K562 (cell line): ENCODE data around the gene YAF2. TPM values are rescaled to one million over a fixed set of nuclear protein-coding genes. Genes with fewer than 3 reads are reported as not detected.

Source experiments
- ATAC-seq: fragments of 200-7000 bp; cut with Tn5 transposase; 3 replicates; pipeline ENCODE4 v1.9.1; 2020; ENCODE audit warnings: moderate library complexity
- BruUV-seq: library from RNA; stranded (reverse); fragments of 400-500 nt; replicated peaks from 2 replicates; lab custom pipeline; 2021; lab: Mats Ljungman, UMichigan
- CTCF ChIA-PET: fragments of 300-600 bp; formaldehyde crosslinking; extraction: SDS; loops from one replicate; lab custom pipeline; 2021; ENCODE audit warnings: low intra/inter-chr PET ratio; lab: Yijun Ruan, JAX
- POLR2A ChIA-PET: fragments of 300-600, 350-650 bp; sonication (Branson Sonifier 250); formaldehyde crosslinking; extraction: SDS; loops from one replicate; lab custom pipeline; 2021; ENCODE audit warnings: antibody characterized with exemption, inconsistent platforms; lab: Yijun Ruan, JAX
- DNase-seq, 4 experiments: peaks; one replicate each; pipeline versions ENCODE4 v3.0.0 to v3.0.0-alpha.2; 2011 to 2018; ENCODE audit warnings: low spot score in 3 of 4, mixed read lengths in 3 of 4; ENCODE audit errors: extremely low read depth in 1 of 4
- FAIRE-seq: peaks from 2 replicates; lab custom pipeline; 2011; peaks lifted over from hg19 to GRCh38; lab: Jason Lieb, UNC
- H2AFZ ChIP-seq: 2 replicates; pipeline ENCODE4 v1.6.0; 2011; ENCODE audit warnings: low read depth, low read length, control low read depth, inconsistent platforms
- H3K27ac ChIP-seq: fragments of 200-600 bp; 3 replicates; pipeline ENCODE4 v1.8.0; 2011; ENCODE audit warnings: low read depth, mild to moderate bottlenecking, control low read depth, inconsistent platforms, low read length, moderate library complexity, mixed read lengths; ENCODE audit errors: extremely low read depth
- H3K27me3 ChIP-seq, 2 experiments: fragments of 300-600 bp in 1 of 2; 2 replicates in 1 of 2; 3 replicates in 1 of 2; pipeline versions ENCODE4 v1.6.0 to v1.8.0; 2011; ENCODE audit warnings: inconsistent platforms in 2 of 2, low read length in 2 of 2, mild to moderate bottlenecking in 1 of 2, mixed read lengths in 1 of 2, moderate library complexity in 1 of 2; ENCODE audit not compliant: control insufficient read depth in 2 of 2, insufficient read depth in 2 of 2
- H3K36me3 ChIP-seq: fragments of 300-600 bp; 3 replicates; pipeline ENCODE4 v1.8.0; 2011; ENCODE audit warnings: mild to moderate bottlenecking, low read length, inconsistent platforms; ENCODE audit not compliant: control insufficient read depth, insufficient read depth
- H3K4me1 ChIP-seq, 2 experiments: fragments of 200-600 bp in 1 of 2; replicated peaks in 1 of 2; 2 replicates in 1 of 2; 3 replicates in 1 of 2; pipeline versions ENCODE4 v1.5.1 to v1.8.0; 2011; ENCODE audit warnings: inconsistent platforms in 2 of 2, low read length in 2 of 2, mild to moderate bottlenecking in 1 of 2, mixed read lengths in 1 of 2, moderate library complexity in 1 of 2; ENCODE audit not compliant: control insufficient read depth in 2 of 2, insufficient read depth in 2 of 2
- H3K4me2 ChIP-seq: 2 replicates; pipeline ENCODE4 v1.6.1; 2011; ENCODE audit warnings: low read length, control low read depth, inconsistent platforms, mixed read lengths; ENCODE audit not compliant: insufficient read depth
- H3K4me3 ChIP-seq: fragments of 200-600 bp; sonication (generic), shearing (Covaris generic); 2 replicates; pipeline ENCODE4 v1.5.1; 2016; ENCODE audit warnings: control low read depth, inconsistent platforms
- H3K79me2 ChIP-seq: fragments of 200-600 bp; 3 replicates; pipeline ENCODE4 v1.8.0; 2011; ENCODE audit warnings: low read length, inconsistent platforms; ENCODE audit not compliant: control insufficient read depth, insufficient read depth
- H3K9ac ChIP-seq, 2 experiments: 2 replicates each; pipeline versions ENCODE4 v1.6.0 to v1.6.1; 2011; ENCODE audit warnings: low read depth in 2 of 2, low read length in 2 of 2, control low read depth in 1 of 2, inconsistent platforms in 1 of 2, mild to moderate bottlenecking in 1 of 2, mixed read lengths in 1 of 2; ENCODE audit not compliant: insufficient read depth in 1 of 2
- H3K9me1 ChIP-seq: one replicate; pipeline ENCODE4 v1.6.0; 2011; ENCODE audit warnings: inconsistent platforms, mild to moderate bottlenecking, low read length, moderate library complexity; ENCODE audit not compliant: control insufficient read depth, insufficient read depth
- H3K9me3 ChIP-seq: replicated peaks from 2 replicates; pipeline ENCODE4 v1.5.1; 2011; ENCODE audit warnings: low read depth, low read length, inconsistent platforms; ENCODE audit not compliant: control insufficient read depth, insufficient read depth
- H4K20me1 ChIP-seq: replicated peaks from 2 replicates; pipeline ENCODE4 v1.6.1; 2011; ENCODE audit warnings: low read length, inconsistent platforms, mixed read lengths; ENCODE audit not compliant: control insufficient read depth, insufficient read depth
- ATF3 ChIP-seq, 2 experiments: fragments of 450-650 bp in 1 of 2; sonication (generic) in 1 of 2; formaldehyde crosslinking in 1 of 2; IDR thresholded peaks in 1 of 2; conservative IDR thresholded peaks in 1 of 2; 2 replicates each; pipeline versions ENCODE4 v1.6.1 to v1.8.1; 2016 to 2023; ENCODE audit warnings: mild to moderate bottlenecking in 2 of 2, moderate library complexity in 2 of 2, inconsistent platforms in 1 of 2, missing genetic modification reagents in 1 of 2
- CEBPB ChIP-seq: fragments of 450-650 bp; IDR thresholded peaks from 2 replicates; pipeline ENCODE4 v1.6.1; 2016; ENCODE audit warnings: missing genetic modification characterization, missing compliant biosample characterization
- CEBPG ChIP-seq, 3 experiments: fragments of 200-800 bp in 1 of 3; sonication (Bioruptor generic) in 1 of 3; sonication (generic) in 1 of 3; formaldehyde crosslinking in 1 of 3; IDR thresholded peaks in 2 of 3; conservative IDR thresholded peaks in 1 of 3; 2 replicates each; pipeline versions ENCODE4 v1.6.1 to v1.8.0; 2016 to 2022; ENCODE audit warnings: missing compliant biosample characterization in 2 of 3, missing genetic modification characterization in 2 of 3, mild to moderate bottlenecking in 1 of 3, missing genetic modification reagents in 1 of 3
- FOSL1 ChIP-seq: fragments of 200-800 bp; sonication (Bioruptor generic); conservative IDR thresholded peaks from 2 replicates; pipeline ENCODE4 v1.6.1; 2016; ENCODE audit warnings: missing genetic modification characterization, missing compliant biosample characterization
- MAX ChIP-seq: sonication (generic); formaldehyde crosslinking; IDR thresholded peaks from 2 replicates; pipeline ENCODE4 v1.9.0; 2022; ENCODE audit warnings: mild to moderate bottlenecking, missing genetic modification reagents
- MYNN ChIP-seq, 2 experiments: sonication (generic); formaldehyde crosslinking in 1 of 2; IDR thresholded peaks; 2 replicates each; pipeline versions ENCODE4 v1.5.0 to v1.6.1; 2016 to 2020; ENCODE audit warnings: antibody characterized with exemption in 1 of 2, missing genetic modification reagents in 1 of 2
- RUNX1 ChIP-seq: sonication (generic); IDR thresholded peaks from 2 replicates; pipeline ENCODE4 v1.6.1; 2016; ENCODE audit warnings: antibody characterized with exemption, low read depth
- SMAD2 ChIP-seq: fragments of 150-350 bp; IDR thresholded peaks from 2 replicates; pipeline ENCODE4 v1.6.1; 2014; ENCODE audit warnings: low read depth, mild to moderate bottlenecking, low read length
- STAT5A ChIP-seq: IDR thresholded peaks from 2 replicates; pipeline ENCODE4 v1.6.1; 2012; ENCODE audit warnings: low read length, inconsistent platforms, borderline replicate concordance
- ZMIZ1 ChIP-seq, 2 experiments: fragments of 150-350 bp in 1 of 2; IDR thresholded peaks; 2 replicates each; pipeline ENCODE4 v1.6.1; 2012 to 2016; ENCODE audit warnings: low read depth in 2 of 2, low read length in 2 of 2, mild to moderate bottlenecking in 1 of 2, moderate library complexity in 1 of 2
- ZNF146 ChIP-seq: IDR thresholded peaks from one replicate; pipeline ENCODE4 v1.6.1; 2018; ENCODE audit warnings: missing compliant biosample characterization; ENCODE audit not compliant: unreplicated experiment
- ZNF3 ChIP-seq: fragments of 250-450 bp; sonication (Bioruptor Pico); IDR thresholded peaks from 2 replicates; pipeline ENCODE4 v1.5.0; 2021; ENCODE audit warnings: mild to moderate bottlenecking, moderate library complexity
- ZNF75A ChIP-seq: fragments of 450-650 bp; formaldehyde crosslinking; IDR thresholded peaks from 2 replicates; pipeline ENCODE4 v1.4.0; 2020; ENCODE audit warnings: mild to moderate bottlenecking
- WGBS: fragments of 100-300 bp; shearing (Covaris generic); methylation state at CpG from one replicate; pipeline ENCODE4 v1.1.6; 2016; ENCODE audit warnings: low coverage, mixed read lengths; ENCODE audit not compliant: insufficient coverage; ENCODE audit errors: missing lambda C conversion rate; 5-methylcytosine and 5-hydroxymethylcytosine counted together
- in situ Hi-C: fragments of 300-500 bp; cut with MboI; formaldehyde crosslinking; loops from 4 replicates; pipeline ENCODE4 v1.15.0; 2018; ENCODE audit warnings: inconsistent platforms, mixed read lengths
- intact Hi-C: fragments of 100-400 bp; cut with micrococcal nuclease; formaldehyde crosslinking; loops from 2 replicates; pipeline ENCODE4 v1.14.2; 2022
- polyA plus RNA-seq, 8 experiments: library from polyadenylated mRNA; depleted of rRNA in 4 of 8; stranded (reverse) in 5 of 8; unstranded in 3 of 8; fragments of >200 nt; fragmentation: Nextera tagmentation in 2 of 8; fragmentation: Illumina TruSeq in 1 of 8; extraction: Ambion mirVana in 2 of 8; extraction: Trizol in 1 of 8; gene quantifications; 2 replicates each; pipeline versions ENCODE4 v1.2.1 to v1.2.3, GENCODE V29; 2011 to 2014; ENCODE audit warnings: inconsistent platforms in 1 of 8, missing spikeins in 1 of 8
- total RNA-seq, 7 experiments: library from RNA; depleted of rRNA in 6 of 7; stranded (reverse); fragments of >200 nt in 6 of 7; fragmentation: Illumina TruSeq in 2 of 7; extraction: Trizol in 2 of 7; gene quantifications; 2 replicates each; pipeline versions ENCODE4 v1.2.1 to v1.2.3, GENCODE V29; 2011 to 2021; ENCODE audit warnings: low replicate concordance in 1 of 7

YAF2 gene
- total and polyA plus RNA-seq, 9 of the 15 experiments (the other 6 are each of a cell fraction or from before 2014, with no cell fraction given) = 10.6 to 26.4 (median 21.3) TPM

- Histone ChIP-seq H3K9ac (no peak overlapping the region), H2AFZ (no peak overlapping the region), H3K27ac (no peak overlapping the region), H3K27me3 (no peaks in the 10 kb centered on the region), H3K4me1 (peaks cover 0 to 2% of the 10 kb centered on the region in 2 experiments; a peak in 2 of 5 replicates), H3K9me1 (no peaks in the 10 kb centered on the region), H3K4me2 (no peak overlapping the region), H3K9me3 (no peaks in the 10 kb centered on the region), H4K20me1 (no peaks in the 10 kb centered on the region), H3K79me2 (peaks cover 6% of the 10 kb centered on the region; the same call in 1 of the 3 replicates), H3K4me3 (no peak overlapping the region), H3K36me3 (no peaks in the 10 kb centered on the region)
- no TSS peak for BruUV-seq
- intact Hi-C loops = no loop called here
- WGBS = 18% methylated on average over 4 of the region's 4 CpGs
- POLR2A ChIA-PET = no interaction called here
- CTCF ChIA-PET = interaction anchor here (0.7 to 2.9 kb wide), 5 partner anchors 163 to 241 kb away, joined by 3 to 27 read pairs (median 5); no protein-coding TSS in a partner anchor
- ATAC-seq (no peak), DNase-seq (no peak), FAIRE-seq (no peak)
- in situ Hi-C loops = loop anchor here (5.0 to 25.0 kb wide), 2 partner anchors 196 to 431 kb away; partner anchors contain the start of genes PPHLN1 and ZCRB1
- TF ChIP-seq ZNF75A (CRISPR knock-in tag) = no peak
- TF ChIP-seq STAT5A = no peak
- TF ChIP-seq FOSL1 (tag) = peak; percentile 56; the same call in 1 of the 2 replicates
- peak; percentile 31; the same call in 1 of the 2 replicates for TF ChIP-seq ATF3 (IDR thresholded peaks at IDR 0.05)
- TF ChIP-seq ATF3 (CRISPR knock-in tag; conservative IDR thresholded peaks at IDR 0.05) = no peak
- TF ChIP-seq CEBPB (tag) = peak; percentile 46
- TF ChIP-seq RUNX1 = no peak
- no peak for TF ChIP-seq CEBPG (CRISPR knock-in tag; IDR thresholded peaks at IDR 0.05)
- TF ChIP-seq CEBPG (tag; conservative IDR thresholded peaks at IDR 0.05 in 1 of 2, IDR thresholded peaks at IDR 0.05 in 1 of 2) = peak in 1 of 2 experiments; percentile 36; a peak in 1 of 4 replicates
- TF ChIP-seq MAX = no peak
- TF ChIP-seq ZNF3 (CRISPR knock-in tag) = no peak
- TF ChIP-seq MYNN (IDR thresholded peaks at IDR 0.05) = peak; percentile 80
- no peak for TF ChIP-seq MYNN (CRISPR knock-in tag; IDR thresholded peaks at IDR 0.05)
- TF ChIP-seq ZNF146 (CRISPR knock-in tag) = no peak
- TF ChIP-seq ZMIZ1 (IDR thresholded peaks at IDR 0.05; ENCODE audit: low read depth in 2 of 2, low read length in 2 of 2) = no peak
- TF ChIP-seq SMAD2 = no peak
Observed at GRCh38 chr12:42130672-42131402, 107.2 kb downstream of the YAF2 start.
